ENCODE measurements around the gene MYH9.

MYH9 gene

GRCh38 chr22:36337365-36338130 lies 50.2 kb downstream of the MYH9 start:
- TF ChIP-seq CTCF (IDR thresholded peaks at IDR 0.05; ENCODE audit: low read depth, low read length), result no peak
- DNase-seq (ENCODE audit: extremely low read depth, low read depth), result no peak

- TF ChIP-seq CTCF (IDR thresholded peaks at IDR 0.05; ENCODE audit: low read depth, low read length), result no peak
- no peak for DNase-seq (ENCODE audit: extremely low read depth, low read depth)
These were observed 51.3 kb downstream of the MYH9 start for GRCh38 chr22:36336246-36337182.

- DNase-seq (ENCODE audit: extremely low read depth, low read depth), result no peak
- TF ChIP-seq CTCF (IDR thresholded peaks at IDR 0.05; ENCODE audit: low read depth, low read length), result no peak
These were observed 52.1 kb downstream of the MYH9 start for GRCh38 chr22:36335621-36336020.

GRCh38 chr22:36334821-36335603 lies 52.8 kb downstream of the MYH9 start:
- no peak for DNase-seq (ENCODE audit: extremely low read depth, low read depth)
- no peak for TF ChIP-seq CTCF (IDR thresholded peaks at IDR 0.05; ENCODE audit: low read depth, low read length)

GRCh38 chr22:36334081-36334820 lies 53.5 kb downstream of the MYH9 start:
- DNase-seq (ENCODE audit: extremely low read depth, low read depth), result no peak
- no peak; the same call in 1 of the 2 replicates for TF ChIP-seq CTCF (IDR thresholded peaks at IDR 0.05; ENCODE audit: low read depth, low read length)

GRCh38 chr22:36333644-36334043 lies 54.1 kb downstream of the MYH9 start:
- TF ChIP-seq CTCF (IDR thresholded peaks at IDR 0.05; ENCODE audit: low read depth, low read length), result no peak
- no peak for DNase-seq (ENCODE audit: extremely low read depth, low read depth)
